Spinal cord (tissue), 10 donors: ENCODE results near the gene SCN9A. TPM values are rescaled to one million over a fixed set of nuclear protein-coding genes. Genes with fewer than 3 reads are reported as not detected.

Experiments used
- DNase-seq, 6 donors: peaks; one replicate each; pipeline versions ENCODE4 v3.0.0 to v3.0.0-alpha.2; 2013 to 2015; ENCODE audit warnings: low spot score in 6 of 6, low read depth in 4 of 6
- H3K27ac ChIP-seq: one replicate; pipeline ENCODE4 v1.5.1; 2013; ENCODE audit warnings: low read depth, low read length, control low read depth
- H3K27me3 ChIP-seq: one replicate; pipeline ENCODE4 v1.6.1; 2013; ENCODE audit warnings: low read length; ENCODE audit not compliant: control insufficient read depth, insufficient read depth
- H3K36me3 ChIP-seq: one replicate; pipeline ENCODE4 v1.6.1; 2013; ENCODE audit warnings: low read length; ENCODE audit not compliant: control insufficient read depth, insufficient read depth
- H3K4me1 ChIP-seq: one replicate; pipeline ENCODE4 v1.6.1; 2013; ENCODE audit warnings: low read length; ENCODE audit not compliant: control insufficient read depth, insufficient read depth
- H3K4me3 ChIP-seq: one replicate; pipeline ENCODE4 v1.5.1; 2013; ENCODE audit warnings: low read depth, low read length, control low read depth
- H3K9me3 ChIP-seq: one replicate; pipeline ENCODE4 v1.6.1; 2013; ENCODE audit warnings: low read length; ENCODE audit not compliant: control insufficient read depth, insufficient read depth
- WGBS: methylation state at CpG from one replicate; pipeline ENCODE4 v1.1.5; 2013; ENCODE audit warnings: missing lambda C conversion rate; ENCODE audit not compliant: insufficient coverage; 5-methylcytosine and 5-hydroxymethylcytosine counted together
- polyA plus RNA-seq, 2 donors: library from polyadenylated mRNA; unstranded; fragments of 120-200 nt; gene quantifications; one replicate each; pipeline ENCODE4 v1.2.1, GENCODE V29; 2013; ENCODE audit not compliant: insufficient read length in 2 of 2
- total RNA-seq, 2 donors: library from RNA; depleted of rRNA in 1 of 2; stranded (reverse); fragments of 120-200 nt in 1 of 2; fragments of >200 nt in 1 of 2; gene quantifications; one replicate each; pipeline versions ENCODE4 v1.2.3 to v1.2.4, GENCODE V29; 2013 to 2014
- donor health status: healthy.

SCN9A gene
- total and polyA plus RNA-seq, 4 donors: 17.6 to 94.9 (median 18.2) TPM

DNA sequence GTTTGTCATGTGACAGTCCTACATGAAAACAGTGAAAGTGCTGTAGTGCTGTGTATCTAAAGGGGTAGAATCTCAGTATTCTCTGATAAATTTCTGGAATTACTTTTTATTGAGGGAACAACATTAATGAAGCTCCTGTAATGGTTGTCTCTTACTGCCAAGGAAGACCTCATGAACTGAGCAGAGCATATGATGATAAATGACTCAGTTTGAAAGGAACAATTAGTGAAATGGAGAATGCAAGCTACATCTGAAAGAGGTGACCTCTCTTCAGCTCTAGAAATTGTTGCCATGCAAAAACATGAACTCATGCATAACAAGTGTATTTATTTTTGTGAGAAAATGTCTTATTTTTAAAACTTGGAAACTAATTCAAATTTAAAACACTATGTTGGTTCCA, 93.6 kb downstream of the SCN9A start:
- DNase-seq: no peak
- no peak overlapping the region for H3K4me3 ChIP-seq

DNA sequence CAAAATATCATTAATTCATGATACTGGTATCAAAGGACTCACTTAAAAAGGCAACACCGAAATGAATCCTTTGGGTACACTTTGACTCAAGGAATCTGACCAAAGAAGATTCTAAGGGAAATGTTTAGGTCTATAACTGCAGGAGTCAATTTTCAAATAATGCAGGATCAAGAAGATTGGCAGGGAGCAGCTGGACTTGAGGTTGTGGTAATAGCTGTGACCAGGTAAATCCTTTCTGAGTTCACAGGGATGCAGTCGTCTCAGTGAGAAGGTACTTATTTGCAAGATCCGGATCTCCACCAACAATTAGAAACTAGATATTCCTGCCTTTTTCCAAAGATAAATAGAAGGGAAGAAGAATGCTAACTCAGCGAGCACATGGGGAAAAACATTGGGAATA, 96.9 kb downstream of the SCN9A start:
- DNase-seq: no peak
- Histone ChIP-seq H3K27me3 (no peaks in the 10 kb centered on the region), H3K36me3 (no peaks in the 10 kb centered on the region), H3K4me3 (no peak overlapping the region), H3K27ac (no peak overlapping the region), H3K9me3 (no peaks in the 10 kb centered on the region), H3K4me1 (no peaks in the 10 kb centered on the region)
- WGBS: 100% methylated on average over 1 of the region's 4 CpGs

More for the DNA sequence above, 93.6 kb downstream of the SCN9A start:
- H3K9me3 ChIP-seq: no peaks in the 10 kb centered on the region
- no peaks in the 10 kb centered on the region for H3K4me1 ChIP-seq
- no peak overlapping the region for H3K27ac ChIP-seq
- H3K36me3 ChIP-seq: no peaks in the 10 kb centered on the region
- no peaks in the 10 kb centered on the region for H3K27me3 ChIP-seq

DNA sequence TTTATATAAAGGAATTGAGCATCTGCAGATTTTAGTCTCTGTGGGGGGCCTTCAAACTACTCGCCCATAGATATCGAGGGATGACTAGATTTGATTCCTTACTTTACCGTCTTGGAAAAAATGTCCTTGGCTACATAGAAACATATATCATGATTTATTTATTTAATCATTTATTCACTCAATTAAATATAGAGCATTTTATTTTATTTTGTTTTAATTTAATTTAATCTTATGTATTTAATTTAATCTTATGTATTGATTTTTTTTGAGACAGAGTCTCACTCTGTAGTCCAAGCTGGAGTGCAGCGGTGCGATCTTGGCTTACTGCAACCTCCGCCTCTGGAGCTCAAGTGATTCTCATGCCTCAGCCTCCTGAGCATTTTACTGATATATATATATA, 105.4 kb downstream of the SCN9A start:
- DNase-seq: no peak
- H3K36me3 ChIP-seq: no peaks in the 10 kb centered on the region
- H3K27me3 ChIP-seq: no peaks in the 10 kb centered on the region
- H3K4me3 ChIP-seq: no peak overlapping the region
- WGBS: no CpG with 5 or more reads among the region's 6 CpGs
- no peaks in the 10 kb centered on the region for H3K4me1 ChIP-seq
- peaks cover 4% of the 10 kb centered on the region for H3K9me3 ChIP-seq
- H3K27ac ChIP-seq: no peak overlapping the region

GRCh38 chr2:166269322-166269721, 106.4 kb downstream of the SCN9A start:
- Histone ChIP-seq H3K27me3 (no peaks in the 10 kb centered on the region), H3K36me3 (no peaks in the 10 kb centered on the region), H3K9me3 (peaks cover 4% of the 10 kb centered on the region), H3K4me3 (no peak overlapping the region), H3K4me1 (no peaks in the 10 kb centered on the region), H3K27ac (no peak overlapping the region)
- no peak for DNase-seq

GRCh38 chr2:166257859-166258258, 117.9 kb downstream of the SCN9A start:
- Histone ChIP-seq H3K36me3 (no peaks in the 10 kb centered on the region), H3K4me3 (no peak overlapping the region), H3K27me3 (no peaks in the 10 kb centered on the region), H3K4me1 (no peaks in the 10 kb centered on the region), H3K27ac (no peak overlapping the region), H3K9me3 (no peaks in the 10 kb centered on the region)
- no peak for DNase-seq

DNA sequence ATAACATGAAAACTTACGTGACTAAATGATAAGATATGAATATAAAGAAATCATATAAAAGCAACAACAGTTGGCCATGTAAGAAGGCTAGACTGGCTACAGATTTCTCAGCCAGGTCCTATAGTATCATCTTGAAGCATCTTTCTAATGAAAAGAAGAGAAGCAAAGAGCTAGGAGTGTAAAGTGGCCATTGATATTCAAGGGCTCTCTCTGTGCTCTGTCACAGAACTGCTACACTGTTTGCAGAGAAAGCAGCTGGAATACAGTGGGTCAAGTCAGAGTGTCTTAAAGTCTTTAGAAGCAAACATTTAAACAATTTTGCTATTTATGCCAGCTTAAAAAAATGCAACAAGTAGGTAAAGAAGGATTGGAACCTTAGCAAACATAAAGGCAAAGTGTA, 118.8 kb downstream of the SCN9A start:
- no peak overlapping the region for H3K4me3 ChIP-seq
- H3K27ac ChIP-seq: peak overlapping the region; percentile 59
- WGBS: no CpG with 5 or more reads among the region's 1 CpG
- no peaks in the 10 kb centered on the region for H3K36me3 ChIP-seq
- DNase-seq: peak; percentile 12 to 70 (median 27)
- H3K27me3 ChIP-seq: no peaks in the 10 kb centered on the region
- no peaks in the 10 kb centered on the region for H3K4me1 ChIP-seq
- no peaks in the 10 kb centered on the region for H3K9me3 ChIP-seq

GRCh38 chr2:166249318-166249717, 126.4 kb downstream of the SCN9A start:
- no peaks in the 10 kb centered on the region for H3K36me3 ChIP-seq
- no peak for DNase-seq
- H3K27ac ChIP-seq: no peak overlapping the region
- no peaks in the 10 kb centered on the region for H3K27me3 ChIP-seq
- H3K4me3 ChIP-seq: no peak overlapping the region
- H3K9me3 ChIP-seq: no peaks in the 10 kb centered on the region
- 55% methylated on average over 1 of the region's 1 CpG for WGBS
- H3K4me1 ChIP-seq: no peaks in the 10 kb centered on the region

- H3K36me3 ChIP-seq: no peaks in the 10 kb centered on the region
- H3K4me1 ChIP-seq: no peaks in the 10 kb centered on the region
- H3K9me3 ChIP-seq: no peaks in the 10 kb centered on the region
- H3K27ac ChIP-seq: no peak overlapping the region
- no peaks in the 10 kb centered on the region for H3K27me3 ChIP-seq
- H3K4me3 ChIP-seq: no peak overlapping the region
- WGBS: no CpG with 5 or more reads among the region's 1 CpG
- DNase-seq: no peak
Measured at GRCh38 chr2:166246901-166247300, 128.8 kb downstream of the SCN9A start.

DNA sequence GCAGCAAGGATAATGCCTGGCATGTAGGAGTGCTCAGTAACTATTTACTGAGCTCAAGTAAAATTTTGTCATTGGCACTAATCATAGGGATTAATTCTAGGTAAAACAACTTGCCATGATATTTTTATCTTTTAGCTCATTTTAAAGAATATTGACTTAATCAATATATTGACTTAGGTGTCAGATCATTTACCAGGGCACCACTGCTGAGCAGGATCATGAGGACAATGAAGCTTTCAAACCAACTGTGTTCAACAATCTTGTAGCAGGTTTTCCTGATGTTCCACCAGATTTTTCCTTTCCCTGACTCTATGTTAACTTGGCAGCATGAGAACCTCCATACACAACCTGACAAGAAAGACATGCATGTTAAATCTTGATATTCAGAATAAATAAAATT, 133.4 kb downstream of the SCN9A start:
- DNase-seq: no peak
- Histone ChIP-seq H3K4me1 (no peaks in the 10 kb centered on the region), H3K27me3 (no peaks in the 10 kb centered on the region), H3K36me3 (no peaks in the 10 kb centered on the region), H3K27ac (no peak overlapping the region), H3K4me3 (no peak overlapping the region), H3K9me3 (no peaks in the 10 kb centered on the region)

DNA sequence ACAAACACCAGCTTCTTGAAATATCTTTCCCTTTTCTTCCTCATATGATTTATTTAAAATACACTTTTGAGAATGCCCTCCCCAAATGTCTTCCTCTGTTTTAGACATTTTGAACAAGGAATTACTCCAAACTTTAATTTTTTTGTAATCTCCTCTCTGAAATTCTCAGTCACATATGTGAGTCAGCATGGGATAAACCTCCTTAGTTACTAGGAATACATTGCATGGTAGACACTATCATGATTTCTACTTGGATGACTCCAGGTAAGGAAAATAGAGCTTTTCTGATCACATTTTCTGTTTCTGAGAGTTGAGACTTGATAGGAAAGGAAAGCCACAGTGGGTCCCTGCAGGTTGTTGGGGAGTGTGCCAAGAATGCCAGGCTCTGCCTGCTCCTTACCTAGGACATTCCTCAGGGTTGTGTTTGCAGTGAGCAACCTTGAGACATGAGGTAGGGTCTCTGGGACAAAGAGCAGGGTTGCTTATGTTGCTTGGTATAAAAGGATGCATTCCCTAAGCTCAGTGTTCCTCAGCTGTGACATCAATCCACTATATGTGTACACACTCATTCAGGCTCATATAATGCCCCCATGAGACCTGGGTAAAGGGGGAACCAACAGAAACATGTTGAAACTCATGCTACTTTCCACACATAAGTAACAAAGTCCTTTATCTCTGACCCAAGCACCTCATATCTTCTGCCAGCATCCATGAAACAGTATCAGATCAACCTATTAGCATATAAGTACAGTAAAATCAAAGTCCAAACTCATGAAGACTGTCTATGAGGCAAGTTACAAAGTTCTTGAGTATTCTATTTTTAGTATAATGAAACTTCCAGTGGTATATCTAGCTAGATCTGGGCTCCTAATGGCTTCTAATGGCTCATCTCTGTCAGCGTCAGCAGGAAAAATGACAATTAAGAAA, 135.1 kb downstream of the SCN9A start:
- no peaks in the 10 kb centered on the region for H3K9me3 ChIP-seq
- DNase-seq: no peak
- no peaks in the 10 kb centered on the region for H3K36me3 ChIP-seq
- no peak overlapping the region for H3K4me3 ChIP-seq
- no CpG with 5 or more reads among the region's 1 CpG for WGBS
- no peaks in the 10 kb centered on the region for H3K27me3 ChIP-seq
- H3K27ac ChIP-seq: no peak overlapping the region
- no peaks in the 10 kb centered on the region for H3K4me1 ChIP-seq
